SHP77 (cell line): Measurements from ENCODE around the gene SATB2.

Experiments used
- DNase-seq, 2 experiments: peaks; one replicate each; lab custom pipeline; 2025; lab: John Stamatoyannopoulos, UW

SATB2 gene

GRCh38 chr2:199325881-199326280 lies 131.9 kb downstream of the SATB2 start:
- DNase-seq = no peak

GRCh38 chr2:199322151-199322550 lies 135.6 kb downstream of the SATB2 start:
- no peak for DNase-seq

DNA sequence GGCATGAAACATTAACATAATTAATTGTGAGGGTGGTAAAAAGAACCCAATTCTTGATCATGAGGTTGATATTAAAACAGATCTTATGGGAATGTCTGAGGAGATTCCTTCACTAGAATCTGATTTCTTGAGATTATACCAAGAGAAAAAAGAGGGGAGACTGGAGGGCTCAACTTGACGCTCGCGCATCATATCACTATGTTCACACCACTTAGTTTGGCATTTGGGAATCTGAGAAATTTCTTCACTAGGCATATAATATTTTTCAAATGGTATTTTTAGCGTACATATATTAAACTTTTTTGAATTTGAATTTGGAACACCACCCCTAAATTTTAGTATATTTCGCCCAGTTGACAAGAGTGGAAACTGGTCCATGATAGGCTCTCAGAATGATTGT lies 140.1 kb downstream of the SATB2 start:
- no peak for DNase-seq

DNA sequence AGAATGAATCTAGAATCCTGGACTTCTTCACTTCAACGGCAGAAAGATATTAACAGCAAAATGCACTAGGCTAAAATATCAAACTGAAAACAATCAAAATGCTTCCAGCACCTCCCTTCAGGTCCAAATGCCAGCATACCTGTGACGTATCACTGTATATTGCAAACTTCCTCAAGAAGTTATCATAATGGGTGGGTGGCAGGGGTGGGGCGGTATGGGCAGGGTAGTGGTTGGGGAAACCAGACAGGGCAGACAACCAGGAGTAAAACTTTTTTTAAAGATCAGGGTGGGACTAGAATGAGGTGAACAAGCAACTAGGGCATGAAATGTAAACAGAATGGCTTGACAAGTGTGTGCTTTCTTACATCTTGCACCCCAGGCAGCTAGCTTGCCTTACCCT lies 140.9 kb downstream of the SATB2 start:
- DNase-seq = no peak

- DNase-seq = no peak
These were observed 142.2 kb downstream of the SATB2 start for GRCh38 chr2:199315299-199316179.

- DNase-seq = no peak
These were observed 144.8 kb downstream of the SATB2 start for GRCh38 chr2:199312931-199313330.

DNA sequence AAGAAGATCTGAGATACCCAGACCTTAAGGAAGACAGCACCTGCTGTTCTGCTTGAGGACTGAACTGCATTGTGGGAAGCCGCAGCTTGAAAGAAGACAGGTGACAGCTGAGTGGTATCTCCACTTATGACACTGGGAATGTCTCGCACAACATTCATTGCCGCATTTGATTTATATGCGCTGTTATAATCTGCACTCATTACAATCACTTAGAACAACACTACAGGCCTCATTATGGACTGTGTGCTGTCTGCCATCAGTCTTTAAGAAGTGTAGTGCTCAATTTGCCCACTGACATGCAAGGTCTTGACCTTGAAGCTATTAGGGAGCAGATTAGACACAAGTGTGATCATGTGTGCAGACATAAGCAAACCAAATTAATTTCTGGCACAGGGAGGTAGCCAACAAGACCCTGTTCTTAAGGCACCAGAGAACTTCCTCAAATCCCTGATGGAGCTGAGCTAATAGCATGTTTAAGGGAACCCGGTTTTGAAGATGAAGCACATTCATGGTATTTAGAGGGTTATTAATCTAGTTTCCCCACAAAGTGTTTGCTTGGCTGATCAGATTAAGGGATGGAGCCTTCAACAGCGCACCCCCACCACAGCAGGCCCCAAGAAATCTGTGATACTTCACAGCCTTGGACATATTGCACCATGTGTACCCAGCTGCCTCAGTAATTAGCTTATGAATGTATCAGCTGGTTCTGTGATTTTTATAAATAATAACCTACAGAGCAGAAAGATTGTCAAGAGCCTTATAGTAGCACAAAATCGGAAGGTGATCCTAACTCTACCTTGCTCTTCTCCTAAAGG lies 146.8 kb downstream of the SATB2 start:
- DNase-seq = peak; percentile 92

GRCh38 chr2:199309973-199310372 lies 147.8 kb downstream of the SATB2 start:
- peak; percentile 81 to 91 for DNase-seq

DNA sequence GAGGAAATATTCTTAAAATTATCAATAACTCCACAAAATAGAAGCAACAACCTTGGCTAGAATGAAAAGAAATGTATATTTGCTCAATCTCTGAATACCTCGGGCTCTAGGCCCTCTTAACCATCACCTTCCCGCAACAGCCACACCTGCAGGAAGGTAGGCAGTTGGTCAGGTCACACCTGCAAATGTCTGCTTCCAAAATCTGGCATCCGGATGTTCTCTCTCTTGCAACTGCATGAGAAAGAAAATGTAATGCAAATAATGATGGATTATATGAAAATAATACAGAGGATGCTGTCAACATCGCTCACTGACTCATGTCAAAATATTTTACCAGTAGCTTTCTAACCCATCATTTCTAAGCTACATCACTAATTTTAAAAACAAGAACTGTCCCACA lies 148.3 kb downstream of the SATB2 start:
- peak in 1 of 2 experiments; percentile 19 for DNase-seq

DNA sequence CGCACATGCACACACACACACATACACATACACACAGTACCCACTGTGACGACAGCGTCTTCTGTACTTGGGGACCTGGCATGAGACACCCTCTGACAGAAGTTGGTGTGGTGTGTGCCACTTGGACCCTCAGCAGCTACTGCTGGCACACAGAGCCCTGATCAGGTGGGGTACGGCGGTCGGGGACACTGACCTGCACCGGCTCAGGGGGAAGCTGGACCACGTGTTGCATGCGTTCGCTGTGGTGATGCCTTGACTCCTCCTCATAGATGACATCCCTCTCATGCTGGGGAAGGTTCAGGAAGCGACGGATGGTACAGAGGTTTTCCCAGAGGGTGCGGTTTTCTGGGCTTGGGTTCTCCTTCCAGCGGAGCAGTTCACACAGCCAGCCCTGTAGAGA lies 149.2 kb downstream of the SATB2 start:
- DNase-seq = no peak

GRCh38 chr2:199307461-199307860 lies 150.3 kb downstream of the SATB2 start:
- DNase-seq = no peak

DNA sequence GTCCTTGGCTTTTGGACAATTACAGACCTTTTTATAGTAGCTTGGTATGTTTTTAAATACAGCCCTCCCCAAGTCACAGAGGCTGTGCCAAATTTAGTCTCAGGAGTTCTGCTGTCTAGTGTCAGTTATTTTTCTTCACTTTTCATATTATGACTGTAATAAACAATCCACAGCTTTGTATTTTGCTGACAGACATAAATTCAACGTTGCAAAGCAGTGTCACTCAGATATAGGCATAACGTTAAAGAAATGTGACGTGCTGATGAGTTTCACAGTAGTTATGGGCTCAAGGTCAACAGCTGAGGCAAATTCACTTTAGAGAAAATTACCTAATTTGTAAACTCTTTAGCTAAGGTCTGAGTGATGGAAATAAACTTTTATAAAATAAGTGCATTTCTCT lies 151.6 kb downstream of the SATB2 start:
- no peak for DNase-seq

- DNase-seq = no peak
These were observed 154.0 kb downstream of the SATB2 start for GRCh38 chr2:199303728-199304177.

- no peak for DNase-seq
These were observed 154.9 kb downstream of the SATB2 start for GRCh38 chr2:199302851-199303250.

DNA sequence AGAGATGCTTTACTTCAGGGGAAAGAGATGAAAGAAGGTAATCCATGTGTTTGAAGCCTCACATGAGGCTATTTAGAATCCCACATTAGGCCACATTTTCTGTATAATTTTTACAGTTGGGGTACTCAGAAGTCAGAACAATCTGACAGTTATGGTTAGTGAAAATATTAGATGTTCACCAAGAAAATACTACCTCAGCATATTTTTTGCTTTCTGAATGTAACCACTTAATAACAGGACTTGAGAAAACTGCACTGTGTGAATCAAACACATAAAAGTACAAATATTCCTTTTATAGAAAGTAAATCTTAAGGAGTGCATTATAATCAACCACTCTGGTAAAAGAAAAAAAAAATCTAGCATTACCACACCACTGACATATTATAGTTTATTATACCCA lies 169.3 kb downstream of the SATB2 start:
- DNase-seq = no peak

DNA sequence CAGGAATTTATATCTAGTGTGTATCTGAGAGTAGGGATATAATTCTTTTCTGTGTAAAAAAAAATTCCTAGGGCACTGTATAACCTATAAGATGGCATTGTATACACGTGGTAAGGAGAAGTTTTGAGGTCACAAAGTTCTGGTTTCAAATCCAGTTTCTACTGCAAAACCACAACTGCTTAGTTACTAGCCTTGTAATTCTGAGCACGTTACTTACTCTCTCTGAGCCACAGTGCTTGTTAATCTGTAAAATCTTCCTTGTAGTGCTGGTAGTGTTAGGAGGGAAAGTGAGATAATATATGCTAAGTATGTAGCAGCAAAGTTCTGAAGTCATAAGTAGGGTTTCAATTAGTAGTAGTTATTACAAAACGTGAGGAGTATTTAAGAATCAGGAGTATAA lies 175.4 kb downstream of the SATB2 start:
- DNase-seq = no peak

GRCh38 chr2:199279146-199279545 lies 178.6 kb downstream of the SATB2 start:
- DNase-seq = no peak

DNA sequence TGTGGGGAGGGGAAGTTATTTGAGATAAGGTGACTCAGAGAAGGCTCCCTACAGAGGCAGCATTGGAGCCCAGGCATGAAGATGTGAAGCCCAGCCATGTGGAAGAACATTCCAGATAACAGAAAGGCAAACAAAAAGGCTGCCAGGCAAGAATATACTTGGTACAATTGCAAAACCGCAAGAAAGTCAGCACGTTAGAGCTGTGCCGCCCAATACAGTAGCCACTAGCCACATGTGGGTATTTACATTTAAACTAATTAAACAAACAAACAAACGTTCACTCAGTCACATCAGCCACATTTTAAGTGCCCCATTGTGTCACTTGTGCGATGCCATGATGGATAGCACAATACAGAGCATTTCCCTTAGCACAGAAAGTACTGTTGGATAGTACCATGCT lies 179.6 kb downstream of the SATB2 start:
- no peak for DNase-seq

DNA sequence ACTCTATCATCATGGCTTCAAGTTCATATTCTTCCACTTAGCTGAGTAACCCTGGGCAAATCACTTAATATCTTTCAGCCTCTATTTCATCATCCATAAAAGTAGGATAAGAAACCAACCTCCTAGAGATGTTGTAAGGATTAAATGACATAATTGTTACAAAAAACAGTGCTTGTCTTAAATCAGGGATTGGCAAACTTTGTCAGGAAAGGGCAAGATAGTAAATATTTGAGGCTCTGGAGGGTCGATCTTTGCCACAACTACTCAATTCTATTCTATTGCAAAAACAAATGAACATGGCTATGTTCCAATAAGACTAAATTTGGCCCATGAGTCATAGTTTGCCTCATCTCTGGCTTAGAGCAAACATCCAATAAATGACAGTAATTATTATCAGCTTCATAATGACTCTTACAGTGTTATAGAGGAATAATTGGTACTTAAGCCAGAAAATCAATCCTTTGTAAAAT lies 184.7 kb downstream of the SATB2 start:
- peak; percentile 14 to 15 for DNase-seq

GRCh38 chr2:199261936-199262335 lies 195.8 kb downstream of the SATB2 start:
- no peak for DNase-seq

DNA sequence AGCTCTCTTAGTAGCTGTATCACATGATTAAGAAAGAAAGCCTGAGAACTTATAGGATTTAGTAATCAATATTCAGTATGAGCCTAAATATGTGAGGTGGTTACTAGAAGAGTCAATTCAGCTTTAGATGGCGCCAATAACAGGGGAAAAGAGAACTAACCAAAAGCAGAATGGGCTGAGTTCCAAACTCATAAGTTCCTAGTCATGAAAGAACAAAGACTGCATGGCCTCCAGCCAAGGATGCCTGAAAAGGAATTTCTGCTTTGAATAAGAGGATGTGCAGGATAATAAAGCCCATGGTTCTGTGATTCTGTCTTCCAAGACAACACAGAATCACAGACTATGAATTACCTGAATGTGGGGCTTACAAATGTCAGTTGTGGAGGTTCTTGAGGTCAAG lies 196.5 kb downstream of the SATB2 start:
- DNase-seq = peak in 1 of 2 experiments; percentile 10

DNA sequence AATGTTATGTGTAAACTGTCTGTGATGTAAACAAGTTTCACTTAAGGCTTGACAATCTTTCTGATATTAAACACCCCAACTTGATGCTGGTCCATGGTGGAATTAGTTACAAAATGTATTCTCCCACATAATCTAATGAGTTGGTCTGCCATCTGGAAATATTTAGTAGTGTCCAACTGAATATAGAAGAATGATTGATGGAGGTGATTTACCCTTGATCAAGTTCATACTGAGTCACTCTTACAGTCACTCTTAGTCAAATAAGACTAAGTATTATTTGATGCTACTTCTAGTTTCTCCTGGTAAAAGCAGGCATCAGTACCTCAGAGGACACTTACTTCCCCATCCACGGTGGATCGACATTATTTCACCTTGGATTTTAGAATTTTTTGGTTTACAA lies 198.1 kb downstream of the SATB2 start:
- DNase-seq = no peak

DNA sequence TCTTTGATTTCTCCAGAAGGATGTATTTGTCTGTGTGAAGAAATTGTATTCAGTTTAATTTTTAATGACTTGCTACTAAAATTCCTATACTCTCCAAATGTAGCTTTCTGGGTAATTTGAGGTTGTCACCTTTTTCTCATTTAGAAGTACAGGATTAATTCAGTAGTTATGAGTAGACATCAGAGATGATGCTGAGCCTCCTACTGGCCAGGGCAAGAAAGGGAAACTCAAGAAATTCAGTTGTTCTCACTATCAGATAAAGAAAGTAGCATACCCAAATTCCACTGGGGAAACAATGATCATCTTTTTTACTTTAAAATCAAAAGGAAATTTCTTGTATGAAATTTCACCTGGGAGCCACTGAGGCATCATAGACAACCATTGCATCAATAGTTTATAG lies 199.4 kb downstream of the SATB2 start:
- no peak for DNase-seq
